GM12892 (cell line): ENCODE data around the gene METTL26.

ENCODE experiments used
- POLR2A ChIP-seq: IDR thresholded peaks from 2 replicates; pipeline ENCODE4 v1.6.1; 2011; ENCODE audit warnings: low read depth, low read length, control low read depth
- POLR2AphosphoS5 ChIP-seq: IDR thresholded peaks from 2 replicates; pipeline ENCODE4 v1.6.1; 2011; ENCODE audit warnings: low read depth, low read length, control low read depth

DNA sequence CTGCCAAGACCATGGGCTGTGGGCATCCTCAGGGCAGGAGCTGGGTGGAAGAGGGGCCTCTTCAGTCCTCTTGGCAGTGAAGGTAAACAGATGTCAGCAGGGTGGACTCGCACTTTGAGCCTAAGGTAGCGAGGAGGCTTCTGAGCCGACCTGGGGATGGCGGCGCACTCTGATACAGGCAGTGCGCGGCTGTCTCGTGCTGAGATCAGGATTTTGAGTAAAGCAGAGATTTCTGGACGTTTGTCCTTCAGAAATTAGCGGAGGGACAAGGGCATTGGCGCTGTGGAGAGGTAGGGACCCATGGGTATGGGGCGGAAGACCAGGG, 39.4 kb downstream of the METTL26 start:
- no peak for TF ChIP-seq POLR2AphosphoS5
- TF ChIP-seq POLR2A = no peak
